AG09309 (cell line): ENCODE measurements around the gene MECP2.

Experiments used
- DNase-seq: peaks from one replicate; pipeline ENCODE4 v3.0.0-alpha.2; 2010; ENCODE audit warnings: low read depth
- H3K4me3 ChIP-seq: 2 replicates; pipeline ENCODE4 v1.5.1; 2011; ENCODE audit warnings: mild to moderate bottlenecking, low read depth, low read length, moderate library complexity; ENCODE audit not compliant: control insufficient read depth
- TF ChIP-seq, protein P1 (sequence below): IDR thresholded peaks from 2 replicates; pipeline ENCODE4 v1.5.1; 2011; ENCODE audit warnings: mild to moderate bottlenecking, low read depth, low read length, inconsistent platforms; ENCODE audit not compliant: insufficient read depth, control insufficient read depth; ENCODE audit errors: missing control alignments

MECP2 gene

DNA sequence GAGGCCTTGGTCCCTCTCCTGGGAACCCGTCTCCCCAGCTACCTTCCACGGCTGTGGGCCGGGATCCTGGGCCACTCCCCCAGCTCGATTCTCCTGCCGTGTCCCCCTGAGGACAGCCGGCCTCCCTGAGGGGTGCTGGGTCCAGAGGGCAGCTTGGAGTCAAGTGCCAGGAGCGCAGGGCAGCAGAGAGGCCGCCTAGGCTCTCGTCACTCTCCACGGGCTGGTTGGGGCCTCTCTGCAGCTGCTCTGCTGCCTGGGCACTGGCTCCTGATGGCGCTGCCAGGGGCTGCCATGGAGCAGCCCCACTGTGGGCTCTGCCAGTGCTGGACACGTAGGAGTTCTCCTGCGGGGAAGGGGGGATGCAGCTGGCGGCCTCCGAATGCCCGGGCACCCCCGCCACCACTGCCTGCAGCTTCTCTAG, 84.5 kb downstream of the MECP2 start:
- TF ChIP-seq, protein P1, sequence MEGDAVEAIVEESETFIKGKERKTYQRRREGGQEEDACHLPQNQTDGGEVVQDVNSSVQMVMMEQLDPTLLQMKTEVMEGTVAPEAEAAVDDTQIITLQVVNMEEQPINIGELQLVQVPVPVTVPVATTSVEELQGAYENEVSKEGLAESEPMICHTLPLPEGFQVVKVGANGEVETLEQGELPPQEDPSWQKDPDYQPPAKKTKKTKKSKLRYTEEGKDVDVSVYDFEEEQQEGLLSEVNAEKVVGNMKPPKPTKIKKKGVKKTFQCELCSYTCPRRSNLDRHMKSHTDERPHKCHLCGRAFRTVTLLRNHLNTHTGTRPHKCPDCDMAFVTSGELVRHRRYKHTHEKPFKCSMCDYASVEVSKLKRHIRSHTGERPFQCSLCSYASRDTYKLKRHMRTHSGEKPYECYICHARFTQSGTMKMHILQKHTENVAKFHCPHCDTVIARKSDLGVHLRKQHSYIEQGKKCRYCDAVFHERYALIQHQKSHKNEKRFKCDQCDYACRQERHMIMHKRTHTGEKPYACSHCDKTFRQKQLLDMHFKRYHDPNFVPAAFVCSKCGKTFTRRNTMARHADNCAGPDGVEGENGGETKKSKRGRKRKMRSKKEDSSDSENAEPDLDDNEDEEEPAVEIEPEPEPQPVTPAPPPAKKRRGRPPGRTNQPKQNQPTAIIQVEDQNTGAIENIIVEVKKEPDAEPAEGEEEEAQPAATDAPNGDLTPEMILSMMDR: no peak
- DNase-seq: no peak
- H3K4me3 ChIP-seq: no peak overlapping the region

DNA sequence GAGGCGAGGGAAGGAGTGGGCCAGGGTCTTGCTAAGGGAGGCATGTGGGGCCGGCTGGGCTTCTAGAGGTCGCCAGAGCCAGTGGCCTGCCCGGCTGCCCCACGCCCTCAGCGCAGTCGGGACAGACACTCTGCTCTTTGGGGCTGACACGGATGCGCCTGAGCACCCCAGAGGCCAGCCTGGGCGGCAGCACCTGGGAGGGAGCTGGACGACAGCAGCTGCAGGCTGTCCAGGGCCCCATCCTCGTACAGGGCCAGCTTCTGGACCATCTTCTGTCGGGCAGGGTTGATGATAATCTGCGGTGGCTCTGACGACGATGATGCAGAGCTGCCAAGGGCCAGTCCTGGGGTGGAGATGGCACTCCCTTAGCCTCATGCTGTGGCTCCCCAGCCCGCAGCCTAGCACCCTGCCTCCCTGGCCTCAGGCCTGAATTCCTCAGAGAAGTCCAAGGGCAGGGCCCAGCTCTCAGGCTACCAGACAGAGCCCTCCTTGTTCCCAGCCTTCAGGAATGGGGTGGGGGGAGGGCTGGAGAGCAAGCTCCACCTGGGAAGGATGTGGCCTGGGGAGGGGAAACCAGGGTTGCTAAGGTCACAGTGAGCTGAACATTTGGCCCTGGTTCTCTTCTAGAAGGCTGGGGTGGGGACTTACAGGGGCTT, 85.1 kb downstream of the MECP2 start:
- H3K4me3 ChIP-seq: no peak overlapping the region
- TF ChIP-seq, protein P1: no peak
- DNase-seq: no peak

DNA sequence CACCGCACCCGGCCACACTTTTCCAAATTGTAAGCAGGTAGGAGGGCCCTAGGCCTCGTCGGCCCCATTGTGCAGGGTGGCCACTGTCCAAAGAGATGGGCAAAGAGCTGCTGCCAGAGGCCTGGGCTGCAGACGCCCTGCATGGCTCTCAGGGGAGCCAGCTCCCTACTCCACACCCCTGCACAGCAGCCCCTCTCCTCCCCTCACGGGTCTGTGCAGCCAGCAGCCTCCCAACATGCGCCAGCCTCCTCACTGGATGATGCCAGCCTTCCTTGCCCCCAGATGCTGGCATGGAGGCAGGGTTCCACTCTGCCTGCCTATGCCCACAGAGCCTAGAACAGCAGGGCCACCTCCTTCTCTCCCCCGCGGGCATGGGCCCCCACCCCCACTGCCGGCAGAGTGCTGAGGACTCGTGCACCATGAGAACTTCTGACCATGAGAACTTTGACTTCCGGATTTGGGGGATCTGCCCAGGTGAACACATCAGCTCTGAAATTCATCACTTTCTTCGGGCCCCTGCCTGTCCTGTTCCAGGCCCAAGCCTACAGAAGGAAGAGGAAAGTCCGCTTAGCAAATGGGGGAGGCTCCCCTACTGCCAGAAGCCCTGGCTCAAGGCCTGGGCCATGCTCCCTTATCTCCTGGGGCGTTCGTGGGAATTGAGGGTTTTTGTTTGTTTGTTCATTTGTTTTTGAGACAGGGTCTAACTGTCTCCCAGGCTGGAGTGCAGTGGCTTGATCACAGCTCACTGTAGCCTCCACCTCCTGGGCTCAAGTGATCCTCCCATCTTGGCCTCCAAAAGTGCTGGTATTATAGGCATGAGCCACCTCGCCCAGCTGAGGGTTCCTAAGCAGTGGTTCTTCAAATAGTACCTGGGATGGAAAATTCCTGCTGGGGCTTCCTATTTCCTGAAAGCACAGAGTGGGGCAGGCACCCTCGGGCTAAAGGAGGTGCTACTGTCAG, 85.9 kb downstream of the MECP2 start:
- TF ChIP-seq, protein P1: no peak
- no peak overlapping the region for H3K4me3 ChIP-seq
- DNase-seq: no peak

DNA sequence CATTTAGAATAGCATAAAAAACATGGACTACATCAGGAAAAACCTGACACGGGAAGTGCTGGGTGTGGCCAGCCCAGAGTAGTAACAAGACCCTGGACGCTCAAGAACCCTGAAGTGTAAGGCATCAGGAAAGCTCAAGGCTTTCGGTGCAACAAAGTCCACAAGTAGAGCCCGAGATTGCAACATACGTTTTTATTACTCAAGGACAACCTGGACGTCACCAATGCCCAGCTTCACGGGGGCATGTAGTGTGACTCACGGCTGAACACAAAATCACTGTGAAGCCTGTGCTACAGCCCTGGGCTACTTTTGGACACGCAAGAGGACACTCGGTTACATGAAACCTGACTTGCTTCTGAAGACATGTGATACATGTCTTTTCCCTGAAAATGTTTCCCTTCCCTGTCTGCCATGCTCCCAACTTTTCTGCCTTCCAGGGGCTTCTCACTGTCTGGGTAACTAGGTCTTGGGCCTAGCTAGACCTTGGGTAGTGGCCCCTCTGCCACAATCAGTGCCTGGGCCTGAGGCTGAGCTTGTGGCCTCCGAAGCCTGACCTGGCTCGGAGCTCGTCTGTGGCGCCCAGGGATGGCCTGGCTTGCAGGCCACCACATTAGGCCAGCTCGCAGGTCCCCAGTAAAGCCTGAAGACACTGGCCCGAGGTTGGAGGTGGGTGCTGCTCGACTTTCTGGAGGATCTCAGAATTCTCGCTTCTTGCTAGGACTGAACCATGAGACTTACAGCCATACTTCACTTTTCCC, 87.0 kb downstream of the MECP2 start:
- no peak overlapping the region for H3K4me3 ChIP-seq
- TF ChIP-seq, protein P1: no peak
- DNase-seq: no peak

DNA sequence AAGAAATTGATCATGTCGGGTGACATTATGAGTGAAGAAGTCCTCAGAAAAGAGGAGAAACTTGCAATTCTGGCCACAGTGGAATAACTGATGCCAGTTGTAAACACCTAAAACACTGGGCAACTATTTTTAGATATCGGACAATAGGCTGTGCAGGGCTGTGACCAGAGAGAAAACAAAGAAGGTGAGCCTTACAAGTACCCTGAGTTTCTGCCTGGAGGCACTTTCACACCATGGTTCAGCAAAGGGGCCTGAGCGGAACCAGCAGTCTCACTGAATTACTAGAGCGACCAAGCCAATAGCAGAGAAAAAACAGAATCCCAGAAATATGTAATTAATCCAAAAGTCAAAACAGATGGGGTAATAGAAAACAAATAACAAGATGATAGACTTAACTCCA, 89.0 kb downstream of the MECP2 start:
- DNase-seq: no peak
- TF ChIP-seq, protein P1: no peak
- H3K4me3 ChIP-seq: no peak overlapping the region

DNA sequence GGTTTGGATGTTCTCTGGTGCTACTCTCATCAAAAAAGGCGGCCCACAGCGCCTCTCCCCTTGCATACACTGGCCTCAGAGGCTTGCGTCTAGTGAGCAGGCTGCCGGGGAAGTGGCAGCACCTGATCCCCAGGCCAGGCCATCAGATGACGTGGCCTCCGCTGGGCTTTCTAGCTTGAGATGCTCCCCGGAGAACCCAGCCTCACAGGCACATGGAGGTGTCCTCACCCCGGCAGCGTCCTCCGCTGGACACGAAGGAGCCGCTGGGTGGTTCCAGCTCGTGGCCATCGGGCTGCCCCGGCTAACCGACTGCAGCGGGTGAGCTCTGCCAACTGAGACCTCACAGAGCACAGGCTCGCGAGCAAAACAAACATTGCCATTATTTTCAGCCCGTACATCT, 90.6 kb downstream of the MECP2 start:
- DNase-seq: no peak
- TF ChIP-seq, protein P1: no peak
- H3K4me3 ChIP-seq: no peak overlapping the region
